ENCODE measurements around the gene ANKMY1.

The ANKMY1 gene

GRCh38 chr2:240519396-240520129 lies 38.2 kb downstream of the ANKMY1 start:
- DNase-seq = no peak

GRCh38 chr2:240518981-240519380 lies 38.8 kb downstream of the ANKMY1 start:
- DNase-seq = no peak

- DNase-seq = no peak
Measured at GRCh38 chr2:240517342-240517741, 40.4 kb downstream of the ANKMY1 start.

- DNase-seq = no peak
Measured at GRCh38 chr2:240514631-240515030, 43.2 kb downstream of the ANKMY1 start.

GRCh38 chr2:240513549-240514287 lies 44.1 kb downstream of the ANKMY1 start:
- peak; percentile 75 for DNase-seq

- DNase-seq = no peak
Measured at GRCh38 chr2:240512666-240513535, 44.9 kb downstream of the ANKMY1 start.

- DNase-seq = no peak
Measured at GRCh38 chr2:240512109-240512485, 45.7 kb downstream of the ANKMY1 start.

- no peak for DNase-seq
Measured at GRCh38 chr2:240511351-240512108, 46.3 kb downstream of the ANKMY1 start.

GRCh38 chr2:240510513-240511210 lies 47.1 kb downstream of the ANKMY1 start:
- DNase-seq = no peak

GRCh38 chr2:240509667-240510512 lies 47.9 kb downstream of the ANKMY1 start:
- no peak for DNase-seq

- DNase-seq = no peak
Measured at GRCh38 chr2:240508832-240509545, 48.8 kb downstream of the ANKMY1 start.

GRCh38 chr2:240507778-240508251 lies 50.0 kb downstream of the ANKMY1 start:
- no peak for DNase-seq

- no peak for DNase-seq
Measured at GRCh38 chr2:240507060-240507777, 50.6 kb downstream of the ANKMY1 start.

- DNase-seq = no peak
Measured at GRCh38 chr2:240506406-240507059, 51.3 kb downstream of the ANKMY1 start.

- no peak for DNase-seq
Measured at GRCh38 chr2:240505910-240506309, 51.9 kb downstream of the ANKMY1 start.

- no peak for DNase-seq
Measured at GRCh38 chr2:240503848-240504247, 53.9 kb downstream of the ANKMY1 start.

- DNase-seq = no peak
Measured at GRCh38 chr2:240503375-240503774, 54.4 kb downstream of the ANKMY1 start.

GRCh38 chr2:240502430-240503121 lies 55.2 kb downstream of the ANKMY1 start:
- no peak for DNase-seq

All from central memory CD4-positive, alpha-beta T cell (primary cell).